Adipose tissue (tissue), 3 donors: Measurements from ENCODE around the gene ADRA2B. TPM values are rescaled to one million over a fixed set of nuclear protein-coding genes. Genes with fewer than 3 reads are reported as not detected.
"Not testable (repeated sequence)": the region's sequence is repeated elsewhere in the genome, so short reads cannot be mapped to it uniquely, and the experiment has no call there.

Experiments used
- H3K27ac ChIP-seq: one replicate; pipeline ENCODE4 v1.5.1; 2013; ENCODE audit warnings: low read depth, low read length
- WGBS, 3 donors: extraction: QIAGEN DNeasy Blood & Tissue Kit; methylation state at CpG; one replicate each; pipeline ENCODE4 v1.1.7; 2013; 5-methylcytosine and 5-hydroxymethylcytosine counted together
- polyA plus RNA-seq, 3 donors: library from polyadenylated mRNA; stranded (reverse); fragments of 200-250 nt; gene quantifications; one replicate each; pipeline ENCODE4 v1.2.3, GENCODE V29; 2013
- donor health status: healthy with polysubstance abuse.
- donor health status: Bipolar disorder and iron deficiency.
- donor health status: healthy.

The ADRA2B gene
- polyA plus RNA-seq, 3 donors: 0.35 to 2.6 (median 0.98) TPM

GRCh38 chr2:96151595-96152303 is 35.4 kb upstream of the ADRA2B start:
- WGBS, 3 donors: 90 to 93% (median 90%) methylated on average over 9 of the region's 9 CpGs
- H3K27ac ChIP-seq: no peak overlapping the region

GRCh38 chr2:96150791-96151594 is 34.6 kb upstream of the ADRA2B start:
- H3K27ac ChIP-seq: no peak overlapping the region
- WGBS, 3 donors: 88 to 94% (median 91%) methylated on average over 14 of the region's 14 CpGs

- H3K27ac ChIP-seq: no peak overlapping the region
- 84 to 93% (median 86%) methylated on average over 5 to 6 of the region's 6 CpGs for WGBS, 3 donors
These were observed 33.8 kb upstream of the ADRA2B start for GRCh38 chr2:96150007-96150640.

GRCh38 chr2:96148410-96149217 is 32.2 kb upstream of the ADRA2B start:
- WGBS, 3 donors: 32 to 55% (median 46%) methylated on average over 29 of the region's 29 CpGs
- H3K27ac ChIP-seq: no peak overlapping the region

GRCh38 chr2:96147593-96148201 is 31.3 kb upstream of the ADRA2B start:
- WGBS, 3 donors: 77 to 81% (median 79%) methylated on average over 9 of the region's 9 CpGs
- H3K27ac ChIP-seq: no peak overlapping the region

GRCh38 chr2:96146881-96147592 is 30.7 kb upstream of the ADRA2B start:
- WGBS, 3 donors: 72 to 80% (median 77%) methylated on average over 9 of the region's 9 CpGs
- H3K27ac ChIP-seq: no peak overlapping the region

GRCh38 chr2:96146153-96146880 is 29.9 kb upstream of the ADRA2B start:
- no peak overlapping the region for H3K27ac ChIP-seq
- 37 to 74% (median 50%) methylated on average over 20 of the region's 20 CpGs for WGBS, 3 donors

- 22 to 49% (median 40%) methylated on average over 3 of the region's 3 CpGs for WGBS, 3 donors
- no peak overlapping the region for H3K27ac ChIP-seq
These were observed 29.4 kb upstream of the ADRA2B start for GRCh38 chr2:96145848-96146152.

GRCh38 chr2:96145036-96145847 is 28.9 kb upstream of the ADRA2B start, which contains the start of gene DUSP2:
Gene DUSP2 (minus strand): TSS chr2:96145440. CDS start chr2:96145354, 86 bp downstream.
- WGBS, 3 donors: 2 to 3% (median 3%) methylated on average over 65 to 94 of the region's 94 CpGs

GRCh38 chr2:96144481-96145035 is 28.2 kb upstream of the ADRA2B start:
- WGBS, 3 donors: 6 to 12% (median 10%) methylated on average over 26 to 35 of the region's 35 CpGs
- no peak overlapping the region for H3K27ac ChIP-seq

More at GRCh38 chr2:96145036-96145847, 28.9 kb upstream of the ADRA2B start, which contains the start of gene DUSP2:
- no peak within 1 kb of the TSS for H3K27ac ChIP-seq

- 60 to 87% (median 84%) methylated on average over 23 of the region's 23 CpGs for WGBS, 3 donors
- H3K27ac ChIP-seq: no peak overlapping the region
These were observed 27.6 kb upstream of the ADRA2B start for GRCh38 chr2:96143848-96144480.

- no peak overlapping the region for H3K27ac ChIP-seq
- WGBS, 3 donors: 81 to 85% (median 83%) methylated on average over 10 of the region's 10 CpGs
These were observed 27.0 kb upstream of the ADRA2B start for GRCh38 chr2:96143231-96143847.

- H3K27ac ChIP-seq: no peak overlapping the region
These were observed 26.1 kb upstream of the ADRA2B start for GRCh38 chr2:96142217-96143113.

GRCh38 chr2:96141624-96141967 is 25.2 kb upstream of the ADRA2B start:
- 97 to 99% (median 98%) methylated on average over 5 of the region's 5 CpGs for WGBS, 3 donors
- not testable (repeated sequence) for H3K27ac ChIP-seq

More at GRCh38 chr2:96142217-96143113, 26.1 kb upstream of the ADRA2B start:
- 81 to 86% (median 83%) methylated on average over 26 of the region's 26 CpGs for WGBS, 3 donors
